Measurements from ENCODE around the gene PNPLA3.

PNPLA3 gene

GRCh38 chr22:43993072-43993760 lies 69.6 kb downstream of the PNPLA3 start:
- DNase-seq (ENCODE audit: low read depth in 2 of 2) = peak; percentile 32 to 33

GRCh38 chr22:43994006-43994405 lies 70.4 kb downstream of the PNPLA3 start:
- no peak for DNase-seq (ENCODE audit: low read depth in 2 of 2)

- no peak for DNase-seq (ENCODE audit: low read depth in 2 of 2)
These were observed 70.8 kb downstream of the PNPLA3 start for GRCh38 chr22:43994416-43994815.

- DNase-seq (ENCODE audit: low read depth in 2 of 2) = no peak
These were observed 71.6 kb downstream of the PNPLA3 start for GRCh38 chr22:43995057-43995685.

GRCh38 chr22:43995798-43996169 lies 72.2 kb downstream of the PNPLA3 start:
- no peak for DNase-seq (ENCODE audit: low read depth in 2 of 2)

- peak; percentile 47 to 56 for DNase-seq (ENCODE audit: low read depth in 2 of 2)
These were observed 72.8 kb downstream of the PNPLA3 start for GRCh38 chr22:43996170-43996980.

- no peak for DNase-seq (ENCODE audit: low read depth in 2 of 2)
These were observed 73.3 kb downstream of the PNPLA3 start for GRCh38 chr22:43996981-43997265.

Data from stimulated activated CD8-positive, alpha-beta memory T cell treated with anti-CD3 and anti-CD28 coated beads, Interleukin-15, amount 100 ng/mL, for 48 hours (primary cell).